Dermis blood vessel endothelial cell (primary cell): Measurements from ENCODE around the gene KLHL40. TPM values are rescaled to one million over a fixed set of nuclear protein-coding genes. Genes with fewer than 3 reads are reported as not detected.

ENCODE experiments used
- DNase-seq: peaks from one replicate; pipeline ENCODE4 v3.0.0; 2010
- total RNA-seq: library from RNA; depleted of rRNA; stranded (reverse); fragments of >200 nt; gene quantifications from 2 replicates; pipeline ENCODE4 v1.2.3, GENCODE V29; 2014

KLHL40 gene
- total RNA-seq, 1 donor from 2014 or later: 0.17 TPM

- DNase-seq: no peak
Measured at GRCh38 chr3:42672515-42672914, 12.8 kb upstream of the KLHL40 start.

GRCh38 chr3:42673082-42673481, 12.3 kb upstream of the KLHL40 start:
- DNase-seq: no peak

GRCh38 chr3:42674146-42674545, 11.2 kb upstream of the KLHL40 start:
- DNase-seq: no peak

- no peak for DNase-seq
Measured at GRCh38 chr3:42675909-42676308, 9.4 kb upstream of the KLHL40 start.

- DNase-seq: no peak
Measured at GRCh38 chr3:42678447-42678846, 6.9 kb upstream of the KLHL40 start.

GRCh38 chr3:42680271-42680670, 5.1 kb upstream of the KLHL40 start:
- DNase-seq: no peak

- DNase-seq: no peak
Measured at GRCh38 chr3:42680806-42681205, 4.5 kb upstream of the KLHL40 start.

- no peak for DNase-seq
Measured at GRCh38 chr3:42681361-42682038, 3.8 kb upstream of the KLHL40 start.

- no peak for DNase-seq
Measured at GRCh38 chr3:42682301-42683070, 2.9 kb upstream of the KLHL40 start.

GRCh38 chr3:42683875-42684598, 1.3 kb upstream of the KLHL40 start:
- peak; percentile 79 for DNase-seq

GRCh38 chr3:42684632-42685362, 540 bp upstream of the KLHL40 start:
- no peak for DNase-seq

GRCh38 chr3:42685891-42686820, 819 bp downstream of the KLHL40 start:
- no peak for DNase-seq

- DNase-seq: no peak
Measured at GRCh38 chr3:42686832-42687650, 1.7 kb downstream of the KLHL40 start.

- DNase-seq: no peak
Measured at GRCh38 chr3:42688016-42688415, 2.7 kb downstream of the KLHL40 start.

GRCh38 chr3:42688487-42689420, 3.4 kb downstream of the KLHL40 start:
- no peak for DNase-seq

- no peak for DNase-seq
Measured at GRCh38 chr3:42689421-42690014, 4.2 kb downstream of the KLHL40 start.

- no peak for DNase-seq
Measured at GRCh38 chr3:42690191-42690590, 4.9 kb downstream of the KLHL40 start.

GRCh38 chr3:42690766-42691680, 5.7 kb downstream of the KLHL40 start:
- no peak for DNase-seq
